Naive B cell (primary cell): ENCODE results near the gene ATP5ME. TPM values are rescaled to one million over a fixed set of nuclear protein-coding genes. Genes with fewer than 3 reads are reported as not detected.
A peak's percentile ranks its signal among the peaks of the same experiment; 100 is the strongest.

Experiments
- ATAC-seq, 2 donors: fragments of 150-1000 bp; cut with Tn5 transposase; 2 replicates each; pipeline ENCODE4 v1.10.0; 2021; ENCODE audit warnings: low read depth in 2 of 2, mild to moderate bottlenecking in 2 of 2, moderate library complexity in 2 of 2
- DNase-seq: peaks from one replicate; pipeline ENCODE4 v3.0.0; 2022
- H3K27ac Mint-ChIP-seq, 6 donors: one replicate each; pipeline ENCODE4 v1.8.0; 2020 to 2022; ENCODE audit warnings: mild to moderate bottlenecking in 6 of 6, mixed read lengths in 6 of 6, moderate library complexity in 5 of 6, inconsistent platforms in 2 of 6
- H3K27me3 Mint-ChIP-seq, 3 donors: one replicate each; pipeline ENCODE4 v1.8.0; 2021 to 2022; ENCODE audit warnings: mixed read lengths in 3 of 3, mild to moderate bottlenecking in 1 of 3
- H3K36me3 Mint-ChIP-seq, 2 donors: one replicate each; pipeline ENCODE4 v1.8.0; 2020 to 2022; ENCODE audit warnings: mixed read lengths in 2 of 2, inconsistent platforms in 1 of 2, mild to moderate bottlenecking in 1 of 2
- H3K4me1 Mint-ChIP-seq, 3 donors: one replicate each; pipeline ENCODE4 v1.8.0; 2020 to 2022; ENCODE audit warnings: mixed read lengths in 3 of 3, inconsistent platforms in 1 of 3, mild to moderate bottlenecking in 1 of 3, moderate library complexity in 1 of 3
- H3K4me3 Mint-ChIP-seq, 8 donors: one replicate each; pipeline ENCODE4 v1.8.0; 2020 to 2022; ENCODE audit warnings: mild to moderate bottlenecking in 8 of 8, mixed read lengths in 8 of 8, moderate library complexity in 8 of 8, inconsistent platforms in 2 of 8
- H3K9me3 Mint-ChIP-seq, 7 donors: one replicate each; pipeline ENCODE4 v1.8.0; 2020 to 2022; ENCODE audit warnings: mixed read lengths in 7 of 7, mild to moderate bottlenecking in 5 of 7, inconsistent platforms in 2 of 7, moderate library complexity in 1 of 7
- polyA plus RNA-seq, 6 donors: library from polyadenylated mRNA; unstranded; fragments of 300-500 nt; fragmentation: Illumina TruSeq; gene quantifications; one replicate each; pipeline ENCODE4 v1.2.3, GENCODE V29; 2021; ENCODE audit warnings: low read depth in 6 of 6

ATP5ME gene
- polyA plus RNA-seq, 6 donors from 2014 or later = 320 to 459 (median 358) TPM

DNA sequence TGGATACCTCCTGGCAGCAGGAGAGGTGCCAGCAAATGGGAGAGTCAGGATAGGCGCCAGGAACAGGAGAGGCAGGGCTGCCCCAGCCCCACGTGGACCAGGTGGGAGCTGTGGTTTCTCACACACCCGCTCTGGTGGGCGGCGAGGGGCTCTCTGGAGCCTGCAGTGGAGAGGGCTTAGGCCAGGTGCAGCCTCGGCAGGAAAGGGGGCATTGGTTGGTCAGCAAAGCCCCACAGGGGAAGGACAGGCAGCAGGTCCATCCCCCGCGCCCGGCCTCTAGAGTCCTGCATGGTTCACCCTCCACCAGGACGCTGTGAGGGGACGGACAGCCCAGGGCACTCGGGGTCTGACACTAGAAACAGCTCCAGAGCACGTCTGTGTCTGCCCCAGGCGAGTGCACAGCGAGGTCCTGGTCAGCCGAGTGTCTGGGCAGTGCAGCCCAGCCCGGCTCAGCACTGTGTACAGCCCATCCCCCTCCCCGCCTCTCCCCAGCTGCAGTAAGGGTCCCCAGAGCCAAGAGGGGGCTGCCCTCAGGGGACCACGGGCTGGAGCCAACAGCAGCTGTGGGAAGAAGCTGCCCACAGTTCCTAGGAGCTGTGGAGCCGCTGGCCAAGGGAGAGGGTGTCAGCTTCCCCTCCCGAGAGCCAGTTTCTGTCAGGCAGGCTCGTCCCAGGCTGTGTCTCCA, 8.2 kb downstream of the ATP5ME start:
- H3K36me3 Mint-ChIP-seq = peaks cover 0 to 4% of the 10 kb centered on the region in 2 donors
- peak overlapping the region in 1 of 6 donors; percentile 80 for H3K27ac Mint-ChIP-seq
- DNase-seq = no peak
- peak overlapping the region in 4 of 8 donors; percentile 6 to 82 (median 19) for H3K4me3 Mint-ChIP-seq
- H3K27me3 Mint-ChIP-seq = no peaks in the 10 kb centered on the region
- H3K4me1 Mint-ChIP-seq = peaks cover 11 to 34% (median 12%) of the 10 kb centered on the region in 3 donors
- peaks cover 0 to 2% (median 0%) of the 10 kb centered on the region in 7 donors for H3K9me3 Mint-ChIP-seq
- ATAC-seq = no peak

DNA sequence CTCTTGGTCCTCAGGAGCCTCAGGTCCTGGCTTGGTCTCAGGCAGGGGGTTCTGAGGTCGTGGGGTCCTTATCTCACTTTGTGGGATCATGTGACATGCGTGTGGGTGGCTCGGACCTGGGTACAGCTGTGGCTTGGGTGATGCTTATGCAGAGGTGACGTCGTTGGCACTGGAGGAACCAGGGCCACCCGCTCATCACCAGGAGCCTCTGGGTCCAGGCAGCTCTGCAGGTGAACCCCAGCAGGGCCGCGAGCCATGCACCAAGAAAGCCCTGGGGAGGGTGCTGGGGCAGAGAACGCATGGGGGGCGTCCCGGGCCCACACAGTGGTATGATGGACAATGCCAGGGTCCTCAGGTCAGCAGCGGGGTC, 8.7 kb downstream of the ATP5ME start:
- ATAC-seq = no peak
- peak overlapping the region; percentile 1 to 92 (median 72) for H3K4me3 Mint-ChIP-seq
- peak overlapping the region in 3 of 6 donors; percentile 28 to 80 (median 67) for H3K27ac Mint-ChIP-seq
- no peak for DNase-seq
- no peaks in the 10 kb centered on the region for H3K27me3 Mint-ChIP-seq
- H3K9me3 Mint-ChIP-seq = peaks cover 0 to 5% (median 0%) of the 10 kb centered on the region in 7 donors
- H3K4me1 Mint-ChIP-seq = peaks cover 12 to 34% (median 13%) of the 10 kb centered on the region in 3 donors
- peaks cover 0 to 9% of the 10 kb centered on the region in 2 donors for H3K36me3 Mint-ChIP-seq

DNA sequence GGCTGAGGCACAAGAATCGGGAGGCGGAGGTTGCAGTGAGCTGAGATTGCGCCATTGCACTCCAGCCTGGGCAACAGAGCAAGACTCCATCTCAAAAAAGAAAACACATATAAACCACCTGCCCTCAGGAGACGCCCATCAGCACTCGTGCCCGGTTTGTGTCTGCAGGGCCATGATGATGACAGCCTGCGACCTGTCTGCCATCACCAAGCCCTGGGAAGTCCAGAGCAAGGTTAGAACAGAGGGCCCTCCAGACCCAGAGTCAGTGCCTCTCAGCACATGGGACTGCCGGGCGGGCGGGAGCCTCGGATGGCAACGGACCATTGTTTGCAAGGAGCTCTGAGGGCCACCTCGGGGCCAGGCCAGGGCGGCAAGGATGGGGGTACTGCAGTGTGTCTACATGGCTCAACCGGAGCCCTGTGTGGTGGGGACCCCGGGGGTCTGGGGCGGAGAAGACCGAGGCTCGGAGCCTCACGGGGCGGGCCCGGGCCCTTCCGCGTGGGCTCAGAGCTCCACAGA, 9.3 kb downstream of the ATP5ME start:
- Mint-ChIP-seq H3K9me3 (peaks cover 0 to 5% (median 0%) of the 10 kb centered on the region in 7 donors), H3K4me1 (peaks cover 12 to 34% (median 16%) of the 10 kb centered on the region in 3 donors), H3K36me3 (peaks cover 0 to 15% of the 10 kb centered on the region in 2 donors), H3K4me3 (peak overlapping the region; percentile 81 to 92 (median 84)), H3K27ac (peak overlapping the region in 3 of 6 donors; percentile 24 to 83 (median 80)), H3K27me3 (no peaks in the 10 kb centered on the region)
- ATAC-seq (no peak), DNase-seq (no peak)

DNA sequence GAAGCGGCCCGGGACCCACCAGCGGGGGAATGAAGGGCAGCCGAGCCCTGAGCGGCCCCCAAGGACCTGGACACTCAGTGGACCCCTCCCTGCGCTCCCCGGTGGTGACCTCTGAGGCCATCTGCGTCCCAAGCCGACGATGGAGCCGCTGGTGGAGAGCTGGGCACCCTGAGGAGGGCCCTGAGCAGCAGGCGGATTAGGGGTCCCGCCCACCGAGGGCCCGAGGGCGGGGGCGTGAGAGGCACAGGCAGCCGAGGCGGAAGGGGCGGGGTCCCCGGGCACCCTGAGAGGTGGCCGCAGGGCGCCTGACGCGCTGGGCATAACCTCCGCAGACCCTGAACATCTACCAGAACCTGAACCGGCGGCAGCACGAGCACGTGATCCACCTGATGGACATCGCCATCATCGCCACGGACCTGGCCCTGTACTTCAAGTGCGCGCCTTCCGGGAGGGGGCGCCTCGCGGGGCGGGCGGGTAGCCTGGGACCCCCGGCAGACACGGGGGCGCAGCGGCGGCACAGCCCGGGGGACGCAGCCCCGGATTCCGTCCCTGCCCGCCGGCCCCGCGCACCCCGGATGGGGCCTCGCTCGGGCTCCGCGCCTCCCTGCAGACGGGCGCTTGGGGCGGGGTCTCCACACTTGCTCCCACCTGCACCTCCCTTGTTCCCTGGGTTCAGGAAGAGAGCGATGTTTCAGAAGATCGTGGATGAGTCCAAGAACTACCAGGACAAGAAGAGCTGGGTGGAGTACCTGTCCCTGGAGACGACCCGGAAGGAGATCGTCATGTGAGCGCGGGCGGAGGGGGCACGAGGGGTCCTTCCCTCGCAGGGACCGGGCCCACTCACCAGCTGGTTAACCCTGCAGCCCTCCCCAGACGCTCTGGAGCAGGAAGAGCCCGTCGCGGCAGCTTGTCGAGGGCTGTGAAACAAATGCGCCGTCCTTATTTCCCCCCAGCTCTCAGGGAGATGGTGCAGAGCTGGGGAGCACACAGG, 10.3 kb downstream of the ATP5ME start:
- Mint-ChIP-seq H3K9me3 (peaks cover 0 to 5% (median 0%) of the 10 kb centered on the region in 7 donors), H3K4me3 (peak overlapping the region; percentile 82 to 92 (median 87)), H3K27ac (peak overlapping the region; percentile 44 to 91 (median 82)), H3K27me3 (no peaks in the 10 kb centered on the region), H3K4me1 (peaks cover 12 to 40% (median 17%) of the 10 kb centered on the region in 3 donors), H3K36me3 (peaks cover 0 to 16% of the 10 kb centered on the region in 2 donors)
- peak; percentile 88 to 91 for ATAC-seq
- peak; percentile 75 for DNase-seq

DNA sequence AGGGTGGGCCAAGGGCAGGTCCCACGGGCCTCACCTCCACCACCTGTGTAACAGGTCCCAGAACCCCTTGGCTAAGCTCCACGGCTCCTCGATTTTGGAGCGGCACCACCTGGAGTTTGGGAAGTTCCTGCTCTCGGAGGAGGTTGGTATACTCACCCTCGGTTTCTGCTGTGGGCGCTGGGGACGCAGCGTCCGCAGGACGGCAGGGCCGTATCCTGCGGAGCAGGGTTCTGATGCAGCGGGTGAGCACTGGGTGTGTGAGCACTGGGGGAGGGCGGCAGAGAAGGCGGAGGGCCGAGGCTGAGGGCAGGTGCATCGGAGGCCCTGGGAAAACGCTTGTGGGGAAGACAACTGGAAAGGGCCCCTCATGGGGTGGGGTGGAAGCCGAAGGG, 11.0 kb downstream of the ATP5ME start:
- ATAC-seq = peak; percentile 6 to 10
- peak overlapping the region in 4 of 6 donors; percentile 78 to 91 (median 81) for H3K27ac Mint-ChIP-seq

DNA sequence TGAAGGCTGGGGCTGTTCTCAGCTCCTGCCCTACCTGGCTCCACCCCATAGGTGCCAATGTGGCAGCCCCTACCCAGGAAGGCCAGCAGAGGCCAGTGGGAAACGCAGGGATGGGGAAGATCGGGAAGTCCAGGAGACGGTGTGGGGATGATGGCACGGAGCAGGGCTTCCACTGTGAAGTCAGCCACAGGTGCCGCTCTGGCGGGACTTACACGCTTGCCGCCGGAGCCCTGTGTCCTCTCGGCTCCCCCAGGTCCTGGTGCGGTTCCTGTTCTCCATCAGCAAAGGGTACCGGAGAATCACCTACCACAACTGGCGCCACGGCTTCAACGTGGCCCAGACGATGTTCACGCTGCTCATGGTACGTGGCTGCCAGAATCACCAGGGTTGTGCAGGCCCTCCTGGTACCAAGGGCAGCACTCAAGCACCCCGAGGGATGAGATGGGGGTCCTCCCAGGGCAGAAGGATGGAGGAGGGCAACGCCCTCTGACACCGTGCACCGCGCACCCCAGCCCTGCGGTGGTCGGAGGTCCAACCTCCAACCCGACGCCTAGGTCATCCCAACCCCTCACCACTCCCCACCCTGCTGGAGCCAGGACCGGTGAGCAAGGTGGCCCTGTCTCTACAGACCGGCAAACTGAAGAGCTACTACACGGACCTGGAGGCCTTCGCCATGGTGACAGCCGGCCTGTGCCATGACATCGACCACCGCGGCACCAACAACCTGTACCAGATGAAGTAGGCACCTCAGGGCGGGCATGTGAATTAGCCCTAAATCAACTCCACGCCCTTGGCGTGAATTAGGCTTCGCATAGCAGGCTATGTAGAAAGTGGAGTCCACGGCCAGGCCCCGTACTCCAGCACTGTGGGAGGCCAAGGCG, 12.0 kb downstream of the ATP5ME start:
- no peak for ATAC-seq
- peaks cover 0 to 5% (median 0%) of the 10 kb centered on the region in 7 donors for H3K9me3 Mint-ChIP-seq
- peaks cover 12 to 32% (median 17%) of the 10 kb centered on the region in 3 donors for H3K4me1 Mint-ChIP-seq
- peak overlapping the region; percentile 81 to 89 (median 84) for H3K4me3 Mint-ChIP-seq
- no peaks in the 10 kb centered on the region for H3K27me3 Mint-ChIP-seq
- DNase-seq = no peak
- peak overlapping the region in 2 of 6 donors; percentile 68 to 80 for H3K27ac Mint-ChIP-seq
- H3K36me3 Mint-ChIP-seq = peaks cover 0 to 16% of the 10 kb centered on the region in 2 donors

More for the DNA sequence above, 11.0 kb downstream of the ATP5ME start:
- Mint-ChIP-seq H3K9me3 (peaks cover 0 to 5% (median 0%) of the 10 kb centered on the region in 7 donors), H3K4me3 (peak overlapping the region; percentile 81 to 92 (median 84)), H3K4me1 (peaks cover 12 to 39% (median 17%) of the 10 kb centered on the region in 3 donors), H3K27me3 (no peaks in the 10 kb centered on the region), H3K36me3 (peaks cover 0 to 16% of the 10 kb centered on the region in 2 donors)
- no peak for DNase-seq

DNA sequence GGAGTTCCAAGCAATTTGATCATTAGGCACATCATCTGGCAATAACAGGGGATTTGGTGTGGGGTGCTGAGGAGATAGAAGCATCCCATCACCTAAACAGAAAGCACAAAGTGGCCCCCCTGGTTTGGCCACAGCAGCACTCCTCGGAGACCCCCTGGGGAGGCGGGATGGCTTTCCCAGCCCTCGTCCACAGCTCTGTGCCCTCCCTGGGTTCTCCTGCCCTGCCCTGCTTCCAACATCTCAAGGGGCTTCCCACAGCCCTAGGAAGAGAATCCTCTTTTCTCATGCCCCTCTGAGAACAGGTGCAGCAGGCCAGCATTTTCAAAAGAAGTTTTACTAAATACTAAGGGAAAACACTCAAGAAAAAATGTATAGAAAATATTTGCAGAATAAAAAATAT, 12.8 kb downstream of the ATP5ME start:
- Mint-ChIP-seq H3K4me1 (peaks cover 12 to 32% (median 17%) of the 10 kb centered on the region in 3 donors), H3K36me3 (peaks cover 0 to 16% of the 10 kb centered on the region in 2 donors), H3K9me3 (peaks cover 0 to 5% (median 0%) of the 10 kb centered on the region in 7 donors), H3K27ac (peak overlapping the region in 1 of 6 donors; percentile 29), H3K4me3 (peak overlapping the region in 4 of 8 donors; percentile 5 to 75 (median 57)), H3K27me3 (no peaks in the 10 kb centered on the region)
- no peak for ATAC-seq
- DNase-seq = no peak

DNA sequence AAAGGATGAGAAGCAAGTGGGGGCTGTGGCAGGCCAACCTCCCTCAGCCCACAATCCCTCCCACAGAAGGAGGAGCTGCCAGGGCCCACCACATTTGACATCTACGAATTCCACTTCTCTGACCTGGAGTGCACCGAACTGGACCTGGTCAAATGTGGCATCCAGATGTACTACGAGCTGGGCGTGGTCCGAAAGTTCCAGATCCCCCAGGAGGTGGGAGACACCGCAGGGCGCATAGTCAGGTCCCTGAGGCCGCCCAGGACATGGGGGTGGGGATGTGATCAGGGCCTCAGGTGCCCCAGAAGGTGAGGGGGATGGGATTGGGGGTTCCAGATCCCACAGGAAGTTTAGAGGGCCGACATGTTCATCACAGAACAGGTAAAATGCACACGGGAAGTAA, 13.7 kb downstream of the ATP5ME start:
- peaks cover 0 to 5% (median 0%) of the 10 kb centered on the region in 7 donors for H3K9me3 Mint-ChIP-seq
- H3K4me1 Mint-ChIP-seq = peaks cover 12 to 29% (median 14%) of the 10 kb centered on the region in 3 donors
- peak overlapping the region in 1 of 6 donors; percentile 43 for H3K27ac Mint-ChIP-seq
- DNase-seq (no peak), ATAC-seq (no peak)
- peak overlapping the region in 2 of 8 donors; percentile 52 to 75 for H3K4me3 Mint-ChIP-seq
- peaks cover 0 to 16% of the 10 kb centered on the region in 2 donors for H3K36me3 Mint-ChIP-seq
- no peaks in the 10 kb centered on the region for H3K27me3 Mint-ChIP-seq

DNA sequence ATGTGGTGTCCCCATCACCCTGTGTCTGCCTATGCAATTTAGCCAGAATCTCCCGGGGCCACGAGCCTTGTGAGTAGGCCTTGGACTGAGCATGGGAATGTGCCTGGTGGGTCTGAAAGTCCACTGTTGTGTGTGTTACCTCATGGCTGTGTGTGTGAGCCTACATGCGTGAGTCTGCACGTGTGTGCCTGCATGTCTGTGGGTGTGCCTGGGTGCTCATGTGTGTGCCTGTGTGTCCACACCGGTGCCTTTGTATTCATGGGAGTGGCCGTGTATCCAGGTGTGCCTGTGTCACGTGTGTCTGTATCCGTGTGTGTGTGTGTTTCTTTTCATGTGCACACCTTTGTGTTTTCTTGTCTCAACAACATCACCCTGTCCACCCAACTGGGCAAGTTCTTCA, 14.2 kb downstream of the ATP5ME start:
- Mint-ChIP-seq H3K4me1 (peaks cover 12 to 24% (median 13%) of the 10 kb centered on the region in 3 donors), H3K4me3 (peak overlapping the region in 1 of 8 donors; percentile 65), H3K27ac (peak overlapping the region in 1 of 6 donors; percentile 43), H3K36me3 (peaks cover 0 to 16% of the 10 kb centered on the region in 2 donors), H3K27me3 (no peaks in the 10 kb centered on the region), H3K9me3 (peaks cover 0 to 5% (median 0%) of the 10 kb centered on the region in 7 donors)
- DNase-seq = no peak
- ATAC-seq = no peak

DNA sequence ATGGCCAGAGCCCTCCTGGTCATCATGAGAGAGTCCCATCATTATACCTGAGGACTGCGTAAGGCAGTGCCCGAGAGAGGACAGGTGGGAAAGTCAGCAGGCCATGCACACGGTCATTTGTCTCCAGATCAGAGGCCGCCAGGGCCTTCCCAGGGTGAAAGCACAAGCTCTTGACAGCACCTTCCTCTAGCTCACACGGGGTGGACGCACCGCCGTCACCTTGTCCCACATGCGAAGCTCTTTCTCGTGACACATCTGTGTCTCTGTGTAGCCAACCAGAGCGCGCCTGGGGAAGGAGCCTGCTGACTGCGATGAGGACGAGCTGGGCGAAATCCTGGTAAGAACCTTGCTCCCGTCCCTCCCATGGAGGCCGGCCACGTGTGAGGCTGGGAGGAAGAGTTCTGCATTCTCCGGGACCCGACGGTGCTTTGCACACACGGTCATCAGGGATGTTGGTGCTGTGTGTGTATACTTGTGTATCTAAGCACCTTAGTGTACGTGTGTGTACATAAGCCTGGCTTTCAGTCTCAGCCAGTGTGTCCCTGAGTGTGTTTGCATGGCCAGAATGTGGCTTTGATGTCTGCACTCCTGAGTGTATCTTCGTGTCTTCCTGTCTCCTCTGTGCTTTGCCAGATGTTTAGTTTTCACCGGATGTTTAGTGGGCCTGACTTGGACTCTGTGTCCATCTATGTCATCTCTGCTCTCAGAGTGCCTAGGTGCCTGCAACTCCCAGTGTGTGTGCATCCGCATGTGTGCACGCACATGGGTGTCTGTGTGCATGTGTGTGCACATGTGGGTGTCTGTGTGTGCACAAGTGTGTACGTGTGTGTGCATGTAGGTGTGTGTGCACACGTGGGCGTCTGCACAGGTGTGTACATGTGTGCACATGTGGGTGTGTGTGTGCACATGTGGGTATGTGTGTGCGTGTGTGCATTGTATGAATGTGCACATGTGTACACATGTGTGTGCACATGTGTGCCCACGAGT, 15.1 kb downstream of the ATP5ME start:
- ATAC-seq = no peak
- DNase-seq = no peak
- Mint-ChIP-seq H3K27me3 (no peaks in the 10 kb centered on the region), H3K4me3 (peak overlapping the region in 1 of 8 donors; percentile 65), H3K9me3 (peaks cover 0 to 5% (median 0%) of the 10 kb centered on the region in 7 donors), H3K36me3 (peaks cover 0 to 16% of the 10 kb centered on the region in 2 donors), H3K4me1 (peaks cover 3 to 15% (median 10%) of the 10 kb centered on the region in 3 donors), H3K27ac (peak overlapping the region in 2 of 6 donors; percentile 21 to 74)
